Activated T-cell treated with anti-CD3 and anti-CD28 coated beads for 48 hours (primary cell): Measurements from ENCODE around the gene HELZ.

Source experiments
- DNase-seq: peaks from one replicate; pipeline ENCODE4 v3.0.0-alpha.2; 2020; ENCODE audit warnings: low read depth

The HELZ gene

GRCh38 chr17:67074781-67075180 is 170.2 kb downstream of the HELZ start:
- DNase-seq = no peak

- DNase-seq = no peak
Measured at GRCh38 chr17:67072885-67073284, 172.1 kb downstream of the HELZ start.

GRCh38 chr17:67071595-67071994 is 173.4 kb downstream of the HELZ start:
- DNase-seq = no peak

GRCh38 chr17:67069603-67070136 is 175.3 kb downstream of the HELZ start:
- no peak for DNase-seq

GRCh38 chr17:67068999-67069398 is 176.0 kb downstream of the HELZ start:
- no peak for DNase-seq

- DNase-seq = no peak
Measured at GRCh38 chr17:67067571-67068482, 177.2 kb downstream of the HELZ start.

GRCh38 chr17:67066717-67067116 is 178.3 kb downstream of the HELZ start:
- DNase-seq = no peak

- no peak for DNase-seq
Measured at GRCh38 chr17:67063141-67063540, 181.9 kb downstream of the HELZ start.

GRCh38 chr17:67059372-67059771 is 185.6 kb downstream of the HELZ start:
- DNase-seq = no peak

GRCh38 chr17:67058036-67058435 is 187.0 kb downstream of the HELZ start:
- no peak for DNase-seq

- no peak for DNase-seq
Measured at GRCh38 chr17:67056746-67057490, 188.1 kb downstream of the HELZ start.

- no peak for DNase-seq
Measured at GRCh38 chr17:67055811-67056745, 188.9 kb downstream of the HELZ start.

- no peak for DNase-seq
Measured at GRCh38 chr17:67055041-67055443, 190.0 kb downstream of the HELZ start.

- no peak for DNase-seq
Measured at GRCh38 chr17:67054608-67055007, 190.4 kb downstream of the HELZ start.

GRCh38 chr17:67054011-67054591 is 190.9 kb downstream of the HELZ start:
- DNase-seq = no peak

GRCh38 chr17:67053438-67054000 is 191.5 kb downstream of the HELZ start:
- DNase-seq = no peak

- no peak for DNase-seq
Measured at GRCh38 chr17:67052720-67053437, 192.1 kb downstream of the HELZ start.

GRCh38 chr17:67051837-67052236 is 193.2 kb downstream of the HELZ start:
- DNase-seq = no peak

GRCh38 chr17:67051155-67051538 is 193.8 kb downstream of the HELZ start:
- no peak for DNase-seq

- no peak for DNase-seq
Measured at GRCh38 chr17:67050471-67051154, 194.4 kb downstream of the HELZ start.
